GM10266 (cell line): ENCODE measurements around the gene GPR152.

Experiments used
- DNase-seq: peaks from one replicate; pipeline ENCODE4 v3.0.0; 2012; ENCODE audit errors: extremely low spot score
- TF ChIP-seq, protein P1 (sequence below): IDR thresholded peaks from 2 replicates; pipeline ENCODE4 v1.5.1; 2012; ENCODE audit warnings: mild to moderate bottlenecking, low read depth; ENCODE audit not compliant: control insufficient read depth, insufficient read depth; ENCODE audit errors: missing control alignments

The GPR152 gene

DNA sequence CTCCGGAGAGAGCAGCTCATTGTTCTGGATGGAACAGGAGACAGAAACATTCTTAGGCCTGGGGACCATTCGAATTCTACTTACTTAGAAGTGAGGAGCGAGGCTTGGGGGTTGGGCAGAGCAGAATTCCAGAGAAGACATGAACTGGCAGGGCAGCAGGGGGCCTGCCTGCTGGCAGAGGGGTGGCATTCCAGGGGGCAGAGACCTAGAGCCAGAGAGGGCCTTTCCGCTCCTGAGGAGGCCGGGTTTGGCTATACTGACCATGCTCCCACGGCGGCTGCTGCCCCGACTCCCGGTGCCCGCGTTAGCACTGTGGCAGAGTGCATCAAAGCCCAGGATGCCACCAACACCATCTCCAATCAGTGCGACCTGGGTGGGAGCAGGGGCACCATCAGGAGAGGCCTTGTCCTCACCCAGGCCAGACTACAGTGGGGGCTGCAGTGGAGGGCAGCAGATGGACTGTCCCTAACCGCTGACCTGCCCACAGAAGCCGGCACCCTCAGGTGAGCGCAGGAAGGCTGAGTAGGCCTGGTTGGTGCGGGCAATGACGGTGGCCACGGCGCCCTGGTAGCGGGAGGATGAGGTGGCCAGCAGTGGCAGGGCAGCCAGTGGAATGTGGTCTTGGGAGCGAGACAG, 45.2 kb upstream of the GPR152 start:
- DNase-seq = no peak
- TF ChIP-seq, protein P1, sequence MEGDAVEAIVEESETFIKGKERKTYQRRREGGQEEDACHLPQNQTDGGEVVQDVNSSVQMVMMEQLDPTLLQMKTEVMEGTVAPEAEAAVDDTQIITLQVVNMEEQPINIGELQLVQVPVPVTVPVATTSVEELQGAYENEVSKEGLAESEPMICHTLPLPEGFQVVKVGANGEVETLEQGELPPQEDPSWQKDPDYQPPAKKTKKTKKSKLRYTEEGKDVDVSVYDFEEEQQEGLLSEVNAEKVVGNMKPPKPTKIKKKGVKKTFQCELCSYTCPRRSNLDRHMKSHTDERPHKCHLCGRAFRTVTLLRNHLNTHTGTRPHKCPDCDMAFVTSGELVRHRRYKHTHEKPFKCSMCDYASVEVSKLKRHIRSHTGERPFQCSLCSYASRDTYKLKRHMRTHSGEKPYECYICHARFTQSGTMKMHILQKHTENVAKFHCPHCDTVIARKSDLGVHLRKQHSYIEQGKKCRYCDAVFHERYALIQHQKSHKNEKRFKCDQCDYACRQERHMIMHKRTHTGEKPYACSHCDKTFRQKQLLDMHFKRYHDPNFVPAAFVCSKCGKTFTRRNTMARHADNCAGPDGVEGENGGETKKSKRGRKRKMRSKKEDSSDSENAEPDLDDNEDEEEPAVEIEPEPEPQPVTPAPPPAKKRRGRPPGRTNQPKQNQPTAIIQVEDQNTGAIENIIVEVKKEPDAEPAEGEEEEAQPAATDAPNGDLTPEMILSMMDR = no peak

DNA sequence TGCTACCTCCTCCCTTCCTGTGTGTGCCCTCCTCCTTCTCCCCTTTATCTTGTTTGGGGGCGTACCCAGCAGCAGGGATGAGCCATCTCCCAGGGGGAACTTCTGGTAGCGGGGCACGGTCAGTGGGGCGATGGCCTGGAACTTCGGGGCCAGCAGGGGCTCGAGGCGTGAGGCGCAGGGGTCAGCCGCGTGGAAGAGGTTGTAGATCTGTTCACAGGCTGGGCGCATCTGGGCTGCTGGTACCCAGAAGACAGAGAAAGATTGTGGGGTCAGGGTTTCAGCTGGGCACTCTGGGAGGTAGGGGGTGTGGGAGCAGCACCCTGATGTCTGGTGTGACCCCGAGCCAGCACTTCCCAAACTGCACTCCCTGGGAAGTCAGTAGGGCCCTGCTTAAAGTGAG, 43.6 kb upstream of the GPR152 start:
- TF ChIP-seq, protein P1 = no peak
- DNase-seq = no peak

DNA sequence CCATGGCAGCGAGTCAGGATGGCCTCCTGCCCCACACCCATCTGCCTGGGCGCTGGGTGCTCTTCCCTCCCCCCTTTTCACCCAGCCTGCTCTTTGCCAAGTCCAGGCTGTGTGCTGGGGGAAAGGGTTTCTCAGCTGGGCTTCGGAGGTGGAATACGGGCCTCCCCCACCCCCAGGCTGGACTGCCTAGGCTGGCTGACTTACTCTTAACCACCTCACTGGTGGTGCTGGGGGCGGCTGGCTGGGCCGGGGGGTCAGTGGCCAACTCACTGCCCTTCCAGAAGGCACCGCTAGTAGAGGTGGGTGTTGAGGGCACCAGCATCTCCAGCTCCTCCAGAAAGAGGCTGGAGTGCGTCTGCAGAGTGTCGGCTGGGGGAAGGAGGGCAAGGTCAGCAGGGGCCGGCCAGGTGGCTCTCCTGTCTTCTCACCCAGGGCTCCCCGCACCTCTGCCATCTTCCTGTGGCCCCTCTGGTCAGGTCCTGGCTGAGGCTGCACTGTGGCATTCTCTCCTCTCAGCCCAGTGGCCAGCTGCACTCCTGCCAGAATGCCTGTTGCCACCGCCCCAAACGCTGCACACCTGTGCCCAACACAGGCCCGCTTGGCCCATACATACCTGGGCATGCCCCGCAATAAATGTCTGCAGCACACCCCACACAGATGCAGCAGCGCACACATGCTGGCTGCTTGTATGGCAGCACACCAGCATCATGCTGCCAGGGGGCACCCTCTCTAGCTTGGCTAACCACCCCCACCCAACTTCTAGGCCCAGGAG, 42.9 kb upstream of the GPR152 start:
- TF ChIP-seq, protein P1 = no peak
- DNase-seq = no peak

DNA sequence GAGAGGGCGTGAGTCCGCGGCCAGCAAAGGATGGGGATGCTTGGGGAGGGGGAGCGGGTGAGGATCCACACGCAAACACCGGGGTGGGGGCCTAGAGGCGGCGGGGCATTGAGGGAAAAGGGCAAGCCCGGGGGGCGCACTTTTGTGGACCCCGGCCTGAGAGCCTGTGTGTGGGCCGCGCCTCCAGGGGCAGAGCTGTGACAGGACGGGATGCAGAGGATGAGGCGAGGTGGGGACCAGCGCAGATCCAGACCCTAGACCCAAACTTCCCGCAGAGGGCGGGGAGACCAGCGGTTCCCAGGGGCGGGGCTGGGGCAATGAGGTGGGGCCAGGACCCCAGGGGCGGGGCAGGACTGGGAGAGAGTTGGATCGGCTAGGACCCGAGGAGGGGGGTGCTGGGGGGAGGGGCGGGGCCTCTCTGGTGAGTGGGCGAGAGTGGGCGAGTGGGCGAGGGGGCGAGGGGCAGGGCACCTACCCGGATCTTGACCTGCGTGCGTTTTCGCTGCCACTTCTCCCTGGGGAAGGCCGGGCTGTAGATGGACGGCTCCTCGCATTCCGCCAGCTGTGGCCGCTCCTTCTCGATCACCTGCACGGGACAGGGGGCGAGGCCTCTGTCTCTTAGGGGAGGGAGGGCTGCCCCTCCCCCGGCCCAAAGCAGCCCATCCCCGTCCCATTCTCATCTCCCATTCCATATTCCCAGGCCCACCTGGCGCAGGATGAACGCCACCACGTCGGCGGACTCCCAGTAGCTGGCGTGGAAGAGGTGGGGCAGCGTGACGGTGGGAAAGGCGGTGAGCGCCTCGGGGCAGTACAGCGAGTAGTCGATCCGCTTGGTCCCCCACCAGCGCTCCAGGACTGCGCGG, 42.1 kb upstream of the GPR152 start:
- TF ChIP-seq, protein P1 = no peak
- DNase-seq = no peak

DNA sequence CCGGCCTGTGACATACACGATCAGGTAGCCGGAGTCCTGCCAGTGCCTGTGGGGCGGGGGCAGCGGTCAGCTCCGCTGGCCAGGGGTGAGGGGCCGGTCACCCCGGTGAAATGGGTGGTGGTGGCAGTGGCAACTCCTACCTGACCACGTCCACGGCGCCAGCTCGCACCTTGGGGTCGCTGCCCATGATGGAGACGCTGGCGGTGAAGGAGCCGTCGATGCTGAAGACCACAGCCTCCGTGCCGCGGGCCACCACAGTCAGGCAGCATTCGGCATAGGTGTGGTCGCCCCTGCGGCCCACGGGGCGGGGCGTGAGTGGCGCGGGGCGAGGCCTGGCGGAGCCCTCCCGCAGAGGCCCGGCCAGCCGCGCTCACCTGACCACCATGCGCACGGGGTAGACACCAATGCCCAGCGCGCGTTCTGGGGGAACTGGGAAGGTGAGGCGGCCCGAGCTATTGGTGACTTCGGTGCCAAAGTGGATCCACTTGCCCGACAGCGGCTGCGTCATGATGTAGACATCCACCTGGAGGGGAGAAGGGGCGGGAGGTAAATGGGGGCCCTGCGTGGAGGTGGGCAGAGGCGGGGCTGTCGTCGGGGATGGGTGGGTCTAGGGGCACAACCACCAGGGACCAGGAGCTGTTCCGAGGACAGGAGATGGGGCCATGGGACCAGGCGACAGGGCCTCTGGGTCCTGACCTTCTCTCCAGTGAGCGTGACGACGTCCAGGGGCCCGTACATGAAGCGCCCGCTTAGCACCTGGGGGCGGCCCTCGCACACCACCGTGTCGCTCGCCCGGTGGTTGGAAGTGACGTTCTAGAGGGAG, 41.2 kb upstream of the GPR152 start:
- no peak for DNase-seq
- TF ChIP-seq, protein P1 = no peak

DNA sequence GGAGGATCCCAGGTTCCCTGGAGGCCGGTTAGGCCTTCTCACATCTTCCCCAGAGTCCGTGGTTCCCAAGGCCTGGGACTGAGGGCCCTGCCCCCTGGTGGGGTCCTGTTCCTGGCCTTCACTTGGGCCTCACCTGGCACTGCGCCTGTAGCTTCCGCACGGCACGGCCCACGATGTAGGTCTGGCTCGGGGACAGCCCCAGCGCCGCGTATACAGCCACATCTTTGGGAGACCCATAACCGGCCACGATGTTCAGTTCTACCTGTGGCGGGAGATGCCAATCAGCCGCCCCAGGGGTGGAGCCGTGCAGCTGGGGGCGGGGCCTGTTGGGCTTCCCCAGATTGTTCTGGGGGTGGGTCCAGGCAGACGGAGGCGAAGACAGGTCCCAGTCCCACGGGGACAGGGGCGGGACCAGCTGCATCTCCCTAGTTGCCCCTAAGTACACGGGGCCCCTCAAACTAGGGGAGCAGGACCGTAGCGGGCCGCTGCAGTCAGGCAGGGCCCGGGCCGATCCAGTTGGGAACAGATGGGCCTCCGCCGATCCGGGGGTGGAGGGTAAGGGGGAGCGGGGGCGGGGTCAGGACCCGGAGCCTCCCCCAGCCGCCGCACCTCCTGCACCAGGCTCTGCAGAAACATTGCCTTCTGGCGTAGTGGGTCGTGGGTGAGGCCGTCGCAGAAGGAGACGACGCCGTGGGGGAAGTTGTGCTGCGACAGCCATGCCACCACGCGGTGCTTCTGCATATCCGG, 40.4 kb upstream of the GPR152 start:
- DNase-seq = peak; percentile 50
- TF ChIP-seq, protein P1 = no peak
